GM18498 (cell line): ENCODE data around the gene PTGIS.

ENCODE experiments used
- ATAC-seq: cut with Tn5 transposase; IDR thresholded peaks from one replicate; pipeline ENCODE4 v1.9.1; 2021; ENCODE audit warnings: mild to moderate bottlenecking, moderate library complexity; ENCODE audit not compliant: unreplicated experiment

Gene PTGIS

GRCh38 chr20:49595811-49596561, 28.0 kb upstream of the PTGIS start:
- ATAC-seq = no peak

GRCh38 chr20:49595346-49595745, 27.4 kb upstream of the PTGIS start:
- no peak for ATAC-seq

- ATAC-seq = no peak
These were observed 27.0 kb upstream of the PTGIS start for GRCh38 chr20:49594931-49595315.

- ATAC-seq = no peak
These were observed 26.4 kb upstream of the PTGIS start for GRCh38 chr20:49594143-49594930.

- no peak for ATAC-seq
These were observed 25.7 kb upstream of the PTGIS start for GRCh38 chr20:49593466-49594142.

GRCh38 chr20:49592120-49592519, 24.2 kb upstream of the PTGIS start:
- ATAC-seq = no peak

- no peak for ATAC-seq
These were observed 23.4 kb upstream of the PTGIS start for GRCh38 chr20:49591217-49591865.

GRCh38 chr20:49590163-49591017, 22.5 kb upstream of the PTGIS start:
- ATAC-seq = no peak

GRCh38 chr20:49589747-49590146, 21.8 kb upstream of the PTGIS start:
- no peak for ATAC-seq

GRCh38 chr20:49587111-49587570, 19.2 kb upstream of the PTGIS start:
- no peak for ATAC-seq

- no peak for ATAC-seq
These were observed 17.8 kb upstream of the PTGIS start for GRCh38 chr20:49585585-49586245.

GRCh38 chr20:49584418-49585382, 16.8 kb upstream of the PTGIS start:
- ATAC-seq = no peak

GRCh38 chr20:49583669-49584417, 15.9 kb upstream of the PTGIS start:
- ATAC-seq = no peak

GRCh38 chr20:49583343-49583668, 15.4 kb upstream of the PTGIS start:
- no peak for ATAC-seq

GRCh38 chr20:49582413-49583334, 14.7 kb upstream of the PTGIS start:
- no peak for ATAC-seq

- no peak for ATAC-seq
These were observed 13.5 kb upstream of the PTGIS start for GRCh38 chr20:49581482-49581881.

GRCh38 chr20:49580813-49581174, 12.9 kb upstream of the PTGIS start:
- ATAC-seq = no peak
